ENCODE data around the gene ZNRF3.
"Not testable (repeated sequence)": the region's sequence is repeated elsewhere in the genome, so short reads cannot be mapped to it uniquely, and the experiment has no call there.

Gene ZNRF3

GRCh38 chr22:29003552-29003951 lies 120.2 kb downstream of the ZNRF3 start:
- H3K4me3 ChIP-seq (ENCODE audit: low read length): no peak overlapping the region
- 85% methylated on average over 4 of the region's 4 CpGs for WGBS
- H3K9me3 ChIP-seq (ENCODE audit: insufficient read depth, low read depth, low read length): no peaks in the 10 kb centered on the region
- peak overlapping the region; percentile 86 for H3K27ac ChIP-seq (ENCODE audit: low read depth, low read length)
- H3K36me3 ChIP-seq (ENCODE audit: insufficient read depth, low read length): no peaks in the 10 kb centered on the region; the same call in 1 of the 2 replicates
- no peak overlapping the region for H3K9ac ChIP-seq (ENCODE audit: low read depth, low read length)
- H3K27me3 ChIP-seq (ENCODE audit: insufficient read depth, low read length): no peaks in the 10 kb centered on the region
- peaks cover 58% of the 10 kb centered on the region for H3K4me1 ChIP-seq (ENCODE audit: insufficient read depth, low read length)

- Histone ChIP-seq H3K36me3 (ENCODE audit: insufficient read depth, low read length) (no peaks in the 10 kb centered on the region; the same call in 1 of the 2 replicates), H3K4me1 (ENCODE audit: insufficient read depth, low read length) (peaks cover 64% of the 10 kb centered on the region), H3K27ac (ENCODE audit: low read depth, low read length) (peak overlapping the region; percentile 86), H3K27me3 (ENCODE audit: insufficient read depth, low read length) (no peaks in the 10 kb centered on the region), H3K9me3 (ENCODE audit: insufficient read depth, low read depth, low read length) (no peaks in the 10 kb centered on the region), H3K9ac (ENCODE audit: low read depth, low read length) (peak overlapping the region; percentile 45; the same call in 1 of the 2 replicates), H3K4me3 (ENCODE audit: low read length) (peak overlapping the region; percentile 37)
- 25% methylated on average over 9 of the region's 9 CpGs for WGBS
These were observed 120.7 kb downstream of the ZNRF3 start for GRCh38 chr22:29003975-29004646.

GRCh38 chr22:29004647-29005371 lies 121.4 kb downstream of the ZNRF3 start:
- H3K4me1 ChIP-seq (ENCODE audit: insufficient read depth, low read length): peaks cover 59% of the 10 kb centered on the region
- peak overlapping the region; percentile 54 for H3K9ac ChIP-seq (ENCODE audit: low read depth, low read length)
- no peaks in the 10 kb centered on the region; the same call in 1 of the 2 replicates for H3K36me3 ChIP-seq (ENCODE audit: insufficient read depth, low read length)
- H3K4me3 ChIP-seq (ENCODE audit: low read length): peak overlapping the region; percentile 37
- WGBS: 3% methylated on average over 19 of the region's 20 CpGs
- no peaks in the 10 kb centered on the region for H3K9me3 ChIP-seq (ENCODE audit: insufficient read depth, low read depth, low read length)
- H3K27ac ChIP-seq (ENCODE audit: low read depth, low read length): peak overlapping the region; percentile 86
- no peaks in the 10 kb centered on the region for H3K27me3 ChIP-seq (ENCODE audit: insufficient read depth, low read length)

- H3K27me3 ChIP-seq (ENCODE audit: insufficient read depth, low read length); H3K9me3 ChIP-seq (ENCODE audit: insufficient read depth, low read depth, low read length); H3K4me3 ChIP-seq (ENCODE audit: low read length); H3K36me3 ChIP-seq (ENCODE audit: insufficient read depth, low read length); H3K9ac ChIP-seq (ENCODE audit: low read depth, low read length): not testable (repeated sequence)
- WGBS: 89% methylated on average over 8 of the region's 8 CpGs
- Histone ChIP-seq H3K27ac (ENCODE audit: low read depth, low read length) (peak overlapping the region; percentile 86; the same call in 1 of the 2 replicates), H3K4me1 (ENCODE audit: insufficient read depth, low read length) (peaks cover 54% of the 10 kb centered on the region)
These were observed 122.4 kb downstream of the ZNRF3 start for GRCh38 chr22:29005754-29006153.

GRCh38 chr22:29006346-29006745 lies 123.0 kb downstream of the ZNRF3 start:
- H3K4me3 ChIP-seq (ENCODE audit: low read length): no peak overlapping the region
- H3K9me3 ChIP-seq (ENCODE audit: insufficient read depth, low read depth, low read length): no peaks in the 10 kb centered on the region
- no peak overlapping the region for H3K9ac ChIP-seq (ENCODE audit: low read depth, low read length)
- H3K36me3 ChIP-seq (ENCODE audit: insufficient read depth, low read length): no peaks in the 10 kb centered on the region
- H3K27ac ChIP-seq (ENCODE audit: low read depth, low read length): no peak overlapping the region
- no peaks in the 10 kb centered on the region for H3K27me3 ChIP-seq (ENCODE audit: insufficient read depth, low read length)
- H3K4me1 ChIP-seq (ENCODE audit: insufficient read depth, low read length): peaks cover 60% of the 10 kb centered on the region
- WGBS: 89% methylated on average over 8 of the region's 8 CpGs

- Histone ChIP-seq H3K9ac (ENCODE audit: low read depth, low read length) (no peak overlapping the region), H3K4me1 (ENCODE audit: insufficient read depth, low read length) (peaks cover 64% of the 10 kb centered on the region), H3K36me3 (ENCODE audit: insufficient read depth, low read length) (no peaks in the 10 kb centered on the region), H3K4me3 (ENCODE audit: low read length) (no peak overlapping the region), H3K9me3 (ENCODE audit: insufficient read depth, low read depth, low read length) (no peaks in the 10 kb centered on the region), H3K27me3 (ENCODE audit: insufficient read depth, low read length) (no peaks in the 10 kb centered on the region), H3K27ac (ENCODE audit: low read depth, low read length) (no peak overlapping the region)
- WGBS: 89% methylated on average over 5 of the region's 5 CpGs
These were observed 125.8 kb downstream of the ZNRF3 start for GRCh38 chr22:29009148-29009547.

- peak overlapping the region; percentile 62; the same call in 1 of the 2 replicates for H3K27ac ChIP-seq (ENCODE audit: low read depth, low read length)
- no peaks in the 10 kb centered on the region for H3K36me3 ChIP-seq (ENCODE audit: insufficient read depth, low read length)
- no peaks in the 10 kb centered on the region for H3K27me3 ChIP-seq (ENCODE audit: insufficient read depth, low read length)
- H3K9ac ChIP-seq (ENCODE audit: low read depth, low read length): 0 out of 2 replicates have a peak overlapping the region, but pooled peaks have one; percentile 8
- WGBS: 67% methylated on average over 14 of the region's 14 CpGs
- H3K4me1 ChIP-seq (ENCODE audit: insufficient read depth, low read length): peaks cover 65% of the 10 kb centered on the region
- H3K9me3 ChIP-seq (ENCODE audit: insufficient read depth, low read depth, low read length): no peaks in the 10 kb centered on the region
- H3K4me3 ChIP-seq (ENCODE audit: low read length): no peak overlapping the region
These were observed 128.1 kb downstream of the ZNRF3 start for GRCh38 chr22:29011240-29012100.

GRCh38 chr22:29012101-29012433 lies 128.7 kb downstream of the ZNRF3 start:
- Histone ChIP-seq H3K9ac (ENCODE audit: low read depth, low read length) (no peak overlapping the region), H3K9me3 (ENCODE audit: insufficient read depth, low read depth, low read length) (no peaks in the 10 kb centered on the region), H3K36me3 (ENCODE audit: insufficient read depth, low read length) (no peaks in the 10 kb centered on the region), H3K27ac (ENCODE audit: low read depth, low read length) (peak overlapping the region; percentile 62; the same call in 1 of the 2 replicates), H3K27me3 (ENCODE audit: insufficient read depth, low read length) (no peaks in the 10 kb centered on the region), H3K4me3 (ENCODE audit: low read length) (no peak overlapping the region), H3K4me1 (ENCODE audit: insufficient read depth, low read length) (peaks cover 63% of the 10 kb centered on the region)
- 80% methylated on average over 4 of the region's 4 CpGs for WGBS

GRCh38 chr22:29012952-29013351 lies 129.6 kb downstream of the ZNRF3 start:
- Histone ChIP-seq H3K4me3 (ENCODE audit: low read length) (no peak overlapping the region), H3K36me3 (ENCODE audit: insufficient read depth, low read length) (no peaks in the 10 kb centered on the region), H3K9me3 (ENCODE audit: insufficient read depth, low read depth, low read length) (no peaks in the 10 kb centered on the region), H3K9ac (ENCODE audit: low read depth, low read length) (no peak overlapping the region), H3K4me1 (ENCODE audit: insufficient read depth, low read length) (peaks cover 62% of the 10 kb centered on the region), H3K27me3 (ENCODE audit: insufficient read depth, low read length) (no peaks in the 10 kb centered on the region), H3K27ac (ENCODE audit: low read depth, low read length) (no peak overlapping the region)
- WGBS: 92% methylated on average over 4 of the region's 4 CpGs

GRCh38 chr22:29014293-29014692 lies 130.9 kb downstream of the ZNRF3 start:
- H3K9me3 ChIP-seq (ENCODE audit: insufficient read depth, low read depth, low read length): no peaks in the 10 kb centered on the region
- 86% methylated on average over 4 of the region's 4 CpGs for WGBS
- H3K9ac ChIP-seq (ENCODE audit: low read depth, low read length): no peak overlapping the region
- H3K36me3 ChIP-seq (ENCODE audit: insufficient read depth, low read length): no peaks in the 10 kb centered on the region
- peaks cover 49% of the 10 kb centered on the region for H3K4me1 ChIP-seq (ENCODE audit: insufficient read depth, low read length)
- H3K4me3 ChIP-seq (ENCODE audit: low read length): no peak overlapping the region
- no peaks in the 10 kb centered on the region for H3K27me3 ChIP-seq (ENCODE audit: insufficient read depth, low read length)
- H3K27ac ChIP-seq (ENCODE audit: low read depth, low read length): no peak overlapping the region; the same call in 1 of the 2 replicates

- no peaks in the 10 kb centered on the region for H3K27me3 ChIP-seq (ENCODE audit: insufficient read depth, low read length)
- no peaks in the 10 kb centered on the region for H3K36me3 ChIP-seq (ENCODE audit: insufficient read depth, low read length)
- H3K4me3 ChIP-seq (ENCODE audit: low read length): no peak overlapping the region
- H3K4me1 ChIP-seq (ENCODE audit: insufficient read depth, low read length): peaks cover 49% of the 10 kb centered on the region
- 81% methylated on average over 3 of the region's 4 CpGs for WGBS
- H3K9me3 ChIP-seq (ENCODE audit: insufficient read depth, low read depth, low read length): no peaks in the 10 kb centered on the region
- H3K27ac ChIP-seq (ENCODE audit: low read depth, low read length): no peak overlapping the region; the same call in 1 of the 2 replicates
- no peak overlapping the region for H3K9ac ChIP-seq (ENCODE audit: low read depth, low read length)
These were observed 131.4 kb downstream of the ZNRF3 start for GRCh38 chr22:29014773-29015172.
